ENCODE results near the gene GPATCH1. TPM values are rescaled to one million over a fixed set of nuclear protein-coding genes. Genes with fewer than 3 reads are reported as not detected.

Gene GPATCH1
- total and polyA plus RNA-seq, 10 of the 15 experiments (the other 5 are each of a cell fraction or from before 2014, with no cell fraction given) = 4.5 to 9.6 (median 7.2) TPM

DNA sequence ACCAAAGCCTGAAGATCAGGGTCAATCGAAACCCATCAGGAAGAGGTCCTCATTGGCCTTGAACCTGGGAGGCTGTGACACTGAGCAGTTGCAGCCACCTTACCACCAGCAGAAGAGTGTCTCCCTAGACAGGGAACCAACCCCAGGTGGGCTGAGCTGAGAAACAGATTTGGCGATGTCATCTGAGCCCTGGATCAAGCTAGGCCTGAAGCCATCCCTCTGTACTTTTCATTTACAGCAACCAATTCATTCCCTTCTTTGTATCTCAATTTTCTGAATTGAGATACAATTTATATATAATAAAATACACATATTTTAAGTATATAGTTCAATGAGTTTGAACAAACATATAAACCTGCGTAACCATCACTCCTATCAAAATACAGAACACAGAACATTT, 30.9 kb upstream of the GPATCH1 start (continued):
- TF ChIP-seq, protein P1, sequence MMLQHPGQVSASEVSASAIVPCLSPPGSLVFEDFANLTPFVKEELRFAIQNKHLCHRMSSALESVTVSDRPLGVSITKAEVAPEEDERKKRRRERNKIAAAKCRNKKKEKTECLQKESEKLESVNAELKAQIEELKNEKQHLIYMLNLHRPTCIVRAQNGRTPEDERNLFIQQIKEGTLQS (IDR thresholded peaks at IDR 0.05; ENCODE audit: borderline replicate concordance, extremely low read depth, low read depth, low read length) = no peak
- no peak for TF ChIP-seq SMAD5 (IDR thresholded peaks at IDR 0.05; ENCODE audit: low read depth)
- no peak for TF ChIP-seq RAD21 (IDR thresholded peaks at IDR 0.05; ENCODE audit: insufficient read depth, low read depth, low read length)
- no peak for TF ChIP-seq SMAD1 (IDR thresholded peaks at IDR 0.05; ENCODE audit: low read depth, partially characterized antibody)
- no peak for TF ChIP-seq GABPA (IDR thresholded peaks at IDR 0.05; ENCODE audit: low read depth)
- TF ChIP-seq, protein P2, sequence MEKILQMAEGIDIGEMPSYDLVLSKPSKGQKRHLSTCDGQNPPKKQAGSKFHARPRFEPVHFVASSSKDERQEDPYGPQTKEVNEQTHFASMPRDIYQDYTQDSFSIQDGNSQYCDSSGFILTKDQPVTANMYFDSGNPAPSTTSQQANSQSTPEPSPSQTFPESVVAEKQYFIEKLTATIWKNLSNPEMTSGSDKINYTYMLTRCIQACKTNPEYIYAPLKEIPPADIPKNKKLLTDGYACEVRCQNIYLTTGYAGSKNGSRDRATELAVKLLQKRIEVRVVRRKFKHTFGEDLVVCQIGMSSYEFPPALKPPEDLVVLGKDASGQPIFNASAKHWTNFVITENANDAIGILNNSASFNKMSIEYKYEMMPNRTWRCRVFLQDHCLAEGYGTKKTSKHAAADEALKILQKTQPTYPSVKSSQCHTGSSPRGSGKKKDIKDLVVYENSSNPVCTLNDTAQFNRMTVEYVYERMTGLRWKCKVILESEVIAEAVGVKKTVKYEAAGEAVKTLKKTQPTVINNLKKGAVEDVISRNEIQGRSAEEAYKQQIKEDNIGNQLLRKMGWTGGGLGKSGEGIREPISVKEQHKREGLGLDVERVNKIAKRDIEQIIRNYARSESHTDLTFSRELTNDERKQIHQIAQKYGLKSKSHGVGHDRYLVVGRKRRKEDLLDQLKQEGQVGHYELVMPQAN (conservative IDR thresholded peaks at IDR 0.05) = no peak
- no peak for TF ChIP-seq IKZF2 (IDR thresholded peaks at IDR 0.05)
- TF ChIP-seq HDGF (IDR thresholded peaks at IDR 0.05) = no peak

DNA sequence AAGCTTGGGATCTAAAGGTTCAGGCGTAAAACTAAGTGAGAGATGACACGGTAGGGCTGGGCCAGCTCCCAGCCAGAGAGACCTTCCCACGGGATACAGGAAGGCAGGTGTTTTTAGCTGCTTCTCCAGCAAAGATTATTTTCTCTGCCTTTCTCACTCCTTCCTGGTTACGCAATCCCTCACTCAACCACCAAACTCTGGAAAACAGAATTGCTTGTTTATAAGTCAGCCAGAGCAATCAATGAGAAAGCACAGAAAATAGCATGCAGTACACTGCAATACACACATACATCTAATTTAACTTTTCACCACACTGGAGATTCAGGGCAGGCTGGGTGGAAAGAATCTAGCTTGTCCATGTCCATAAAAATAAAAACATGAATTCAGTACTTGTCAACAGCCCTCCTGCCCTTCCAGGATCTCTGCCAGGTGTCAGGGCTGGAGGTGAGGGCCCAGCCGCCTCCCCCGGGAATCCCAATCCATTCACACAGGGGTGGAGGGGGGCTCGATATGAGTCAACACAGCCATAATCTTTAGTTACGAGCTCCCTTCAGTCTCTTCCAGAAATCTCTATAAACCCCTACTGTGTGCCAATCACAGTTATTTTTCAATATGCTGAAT, 28.5 kb upstream of the GPATCH1 start:
- POLR2A ChIA-PET = no interaction called here
- SMC1A ChIA-PET (ENCODE audit: uncharacterized antibody, unreplicated experiment) = no interaction called here
- in situ Hi-C loops (cut with MboI) = no loop called here
- Histone ChIP-seq H3K27me3 (replicated peaks in 1 of 2; ENCODE audit: control insufficient read depth in 2 of 2, insufficient read depth in 2 of 2, low read length in 1 of 2) (no peaks in the 10 kb centered on the region), H3K9ac (ENCODE audit: control insufficient read depth, insufficient read depth, low read length) (no peak overlapping the region), H2AFZ (ENCODE audit: control insufficient read depth, low read depth, low read length) (no peak overlapping the region), H4K20me1 (ENCODE audit: control insufficient read depth, insufficient read depth) (no peaks in the 10 kb centered on the region), H3K9me3 (replicated peaks; ENCODE audit: control insufficient read depth, insufficient read depth, low read length) (no peaks in the 10 kb centered on the region), H3K36me3 (ENCODE audit: control insufficient read depth in 2 of 2, insufficient read depth in 2 of 2, low read length in 1 of 2) (no peaks in the 10 kb centered on the region; a peak in 1 of 4 replicates), H3K4me2 (ENCODE audit: control insufficient read depth, insufficient read depth) (no peak overlapping the region), H3K4me1 (ENCODE audit: control insufficient read depth, insufficient read depth, low read length) (no peaks in the 10 kb centered on the region), H3K27ac (ENCODE audit: control insufficient read depth, insufficient read depth) (no peak overlapping the region), H3K79me2 (ENCODE audit: control insufficient read depth, insufficient read depth, low read length) (no peaks in the 10 kb centered on the region), H3K4me3 (no peak overlapping the region)
- RAD21 ChIA-PET (ENCODE audit: unreplicated experiment) = no interaction called here
- BruUV-seq (replicated peaks) = no TSS peak
- 81% methylated on average over 8 of the region's 8 CpGs for WGBS (ENCODE audit: insufficient coverage, insufficient replicate concordance, low lambda C conversion rate, missing lambda C conversion rate)
- FAIRE-seq = no peak
- no peak for DNase-seq (ENCODE audit: low read depth, low spot score)
- no peak for ATAC-seq
- intact Hi-C loops (cut with micrococcal nuclease; ENCODE audit: unreplicated experiment) = no loop called here
- CTCF ChIA-PET = interaction anchor here (1.0 kb wide), 1 partner anchor 136 kb away, joined by 4 read pairs; no protein-coding TSS in a partner anchor
- TF ChIP-seq MTA2 (IDR thresholded peaks at IDR 0.05; ENCODE audit: low read depth) (no peak), BMI1 (IDR thresholded peaks at IDR 0.05; ENCODE audit: borderline replicate concordance) (no peak), JUND (IDR thresholded peaks at IDR 0.05; ENCODE audit: low read depth, low read length) (no peak), CEBPB (IDR thresholded peaks at IDR 0.05; ENCODE audit: borderline replicate concordance in 1 of 2, low read depth in 2 of 2, low read length in 2 of 2) (no peak), YBX1 (IDR thresholded peaks at IDR 0.05) (no peak), CHD4 (IDR thresholded peaks at IDR 0.05) (no peak), SPI1 (IDR thresholded peaks at IDR 0.05; ENCODE audit: borderline replicate concordance, insufficient read depth, low read depth, low read length) (no peak), SREBF1 (IDR thresholded peaks at IDR 0.05; ENCODE audit: low read length) (no peak)
- TF ChIP-seq, protein P3, sequence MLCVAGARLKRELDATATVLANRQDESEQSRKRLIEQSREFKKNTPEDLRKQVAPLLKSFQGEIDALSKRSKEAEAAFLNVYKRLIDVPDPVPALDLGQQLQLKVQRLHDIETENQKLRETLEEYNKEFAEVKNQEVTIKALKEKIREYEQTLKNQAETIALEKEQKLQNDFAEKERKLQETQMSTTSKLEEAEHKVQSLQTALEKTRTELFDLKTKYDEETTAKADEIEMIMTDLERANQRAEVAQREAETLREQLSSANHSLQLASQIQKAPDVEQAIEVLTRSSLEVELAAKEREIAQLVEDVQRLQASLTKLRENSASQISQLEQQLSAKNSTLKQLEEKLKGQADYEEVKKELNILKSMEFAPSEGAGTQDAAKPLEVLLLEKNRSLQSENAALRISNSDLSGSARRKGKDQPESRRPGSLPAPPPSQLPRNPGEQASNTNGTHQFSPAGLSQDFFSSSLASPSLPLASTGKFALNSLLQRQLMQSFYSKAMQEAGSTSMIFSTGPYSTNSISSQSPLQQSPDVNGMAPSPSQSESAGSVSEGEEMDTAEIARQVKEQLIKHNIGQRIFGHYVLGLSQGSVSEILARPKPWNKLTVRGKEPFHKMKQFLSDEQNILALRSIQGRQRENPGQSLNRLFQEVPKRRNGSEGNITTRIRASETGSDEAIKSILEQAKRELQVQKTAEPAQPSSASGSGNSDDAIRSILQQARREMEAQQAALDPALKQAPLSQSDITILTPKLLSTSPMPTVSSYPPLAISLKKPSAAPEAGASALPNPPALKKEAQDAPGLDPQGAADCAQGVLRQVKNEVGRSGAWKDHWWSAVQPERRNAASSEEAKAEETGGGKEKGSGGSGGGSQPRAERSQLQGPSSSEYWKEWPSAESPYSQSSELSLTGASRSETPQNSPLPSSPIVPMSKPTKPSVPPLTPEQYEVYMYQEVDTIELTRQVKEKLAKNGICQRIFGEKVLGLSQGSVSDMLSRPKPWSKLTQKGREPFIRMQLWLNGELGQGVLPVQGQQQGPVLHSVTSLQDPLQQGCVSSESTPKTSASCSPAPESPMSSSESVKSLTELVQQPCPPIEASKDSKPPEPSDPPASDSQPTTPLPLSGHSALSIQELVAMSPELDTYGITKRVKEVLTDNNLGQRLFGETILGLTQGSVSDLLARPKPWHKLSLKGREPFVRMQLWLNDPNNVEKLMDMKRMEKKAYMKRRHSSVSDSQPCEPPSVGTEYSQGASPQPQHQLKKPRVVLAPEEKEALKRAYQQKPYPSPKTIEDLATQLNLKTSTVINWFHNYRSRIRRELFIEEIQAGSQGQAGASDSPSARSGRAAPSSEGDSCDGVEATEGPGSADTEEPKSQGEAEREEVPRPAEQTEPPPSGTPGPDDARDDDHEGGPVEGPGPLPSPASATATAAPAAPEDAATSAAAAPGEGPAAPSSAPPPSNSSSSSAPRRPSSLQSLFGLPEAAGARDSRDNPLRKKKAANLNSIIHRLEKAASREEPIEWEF (IDR thresholded peaks at IDR 0.05; ENCODE audit: insufficient replicate concordance, low read depth, low read length) = no peak
